ENCODE results near the gene GUK1.

- TF ChIP-seq CTCF (IDR thresholded peaks at IDR 0.05) (no peak), POLR2A (IDR thresholded peaks at IDR 0.05) (no peak), EP300 (IDR thresholded peaks at IDR 0.05) (no peak)
Observed at GRCh38 chr1:228114827-228115226, 25.3 kb upstream of the GUK1 start.

Data from suprapubic skin (tissue), 3 donors.